ENCODE measurements around the gene SETD6. TPM values are rescaled to one million over a fixed set of nuclear protein-coding genes. Genes with fewer than 3 reads are reported as not detected.
"Not testable (repeated sequence)": the region's sequence is repeated elsewhere in the genome, so short reads cannot be mapped to it uniquely, and the experiment has no call there.

Gene SETD6
- total RNA-seq, 1 donor from 2014 or later, result 34.4 TPM

DNA sequence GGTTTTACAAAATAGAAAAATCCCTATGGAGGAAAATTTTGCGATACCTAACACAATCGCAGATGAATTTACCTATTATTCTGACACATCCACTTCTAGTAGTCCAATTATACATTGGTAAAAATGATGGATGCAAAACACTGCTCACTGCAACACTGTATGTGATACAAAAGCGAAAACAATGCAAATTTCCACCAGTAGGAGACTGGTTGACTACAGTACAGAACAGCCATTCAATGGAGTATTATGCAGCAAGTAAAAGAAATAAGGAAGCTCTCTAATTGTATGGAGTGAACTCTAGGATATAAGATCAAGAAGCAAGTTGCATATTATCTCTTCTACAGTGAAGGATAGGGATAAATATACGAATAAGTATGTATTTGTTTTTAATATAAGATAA, 48.5 kb downstream of the SETD6 start:
- no peak overlapping the region for H3K4me3 Mint-ChIP-seq
- intact Hi-C loops (cut with micrococcal nuclease), result loop anchor here (5.0 kb wide), 1 partner anchor 39 kb away; no protein-coding TSS in a partner anchor
- H3K27ac Mint-ChIP-seq, result no peak overlapping the region
- no peaks in the 10 kb centered on the region for H3K27me3 Mint-ChIP-seq
- H3K36me3 Mint-ChIP-seq (ENCODE audit: low read depth), result peaks cover 54% of the 10 kb centered on the region
- no peaks in the 10 kb centered on the region for H3K9me3 Mint-ChIP-seq
- no peaks in the 10 kb centered on the region for H3K4me1 Mint-ChIP-seq
- no peak for DNase-seq

DNA sequence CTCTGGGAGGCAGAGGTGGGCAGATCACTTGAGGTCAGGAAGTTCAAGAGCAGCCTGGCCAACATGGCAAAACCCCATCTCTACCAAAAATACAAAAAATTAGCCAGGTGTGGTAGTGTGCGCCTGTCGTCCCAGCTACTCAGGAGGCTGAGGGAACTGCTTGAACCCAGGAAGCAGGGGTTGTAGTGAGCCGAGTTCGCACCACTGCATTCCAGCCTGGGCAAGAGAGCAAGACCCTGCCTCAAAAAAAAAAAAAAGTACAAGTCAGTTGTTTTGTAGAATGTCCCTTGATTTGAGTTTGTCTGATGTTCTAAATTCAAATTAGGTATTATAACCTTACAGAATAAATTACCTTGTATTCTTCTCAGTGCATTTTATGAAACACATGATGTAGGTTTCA, 50.4 kb downstream of the SETD6 start:
- peaks cover 62% of the 10 kb centered on the region for H3K36me3 Mint-ChIP-seq (ENCODE audit: low read depth)
- intact Hi-C loops (cut with micrococcal nuclease); DNase-seq; H3K9me3 Mint-ChIP-seq; H3K4me1 Mint-ChIP-seq; H3K27ac Mint-ChIP-seq; H3K4me3 Mint-ChIP-seq; H3K27me3 Mint-ChIP-seq: not testable (repeated sequence)

Other genes starting within 250 kb of the SETD6 start
- not detected in 2 replicates for gene PRSS54, start 220.5 kb upstream of the SETD6 start, total RNA-seq
- 24.1 and 25.0 TPM in 2 replicates for gene GINS3, start 123.0 kb upstream of the SETD6 start, total RNA-seq
- 1.7 TPM in 2 replicates for gene NDRG4, start 15.4 kb upstream of the SETD6 start, total RNA-seq
- 270 and 271 TPM in 2 replicates for gene CNOT1, start 114.3 kb downstream of the SETD6 start, total RNA-seq
- gene SLC38A7, start 169.3 kb downstream of the SETD6 start, total RNA-seq, result 7.8 and 10.8 TPM in 2 replicates
- gene GOT2, start 218.8 kb downstream of the SETD6 start, total RNA-seq, result 141 and 144 TPM in 2 replicates